ENCODE results near the gene MTR. TPM values are rescaled to one million over a fixed set of nuclear protein-coding genes. Genes with fewer than 3 reads are reported as not detected.

The MTR gene
- total RNA-seq, 1 experiment from 2014 or later: 14.2 TPM

GRCh38 chr1:236925386-236925785 is 130.3 kb downstream of the MTR start:
- Histone ChIP-seq H2AFZ (ENCODE audit: low read length) (no peak overlapping the region), H3F3A (ENCODE audit: low read length, unreplicated experiment) (no peaks in the 10 kb centered on the region), H3K4me1 (ENCODE audit: insufficient read depth, low read length) (no peaks in the 10 kb centered on the region), H3K9ac (ENCODE audit: low read length) (no peak overlapping the region), H4K20me1 (ENCODE audit: low read length) (no peaks in the 10 kb centered on the region), H3K4me2 (ENCODE audit: low read length) (no peak overlapping the region), H3K27me3 (ENCODE audit: low read length) (peaks cover 17% of the 10 kb centered on the region; the same call in 1 of the 2 replicates), H3K4me3 (ENCODE audit: low read length) (no peak overlapping the region), H3K27ac (ENCODE audit: low read length) (no peak overlapping the region), H3K9me3 (ENCODE audit: low read length) (no peaks in the 10 kb centered on the region), H3K36me3 (ENCODE audit: low read depth, low read length) (no peaks in the 10 kb centered on the region), H3K79me2 (ENCODE audit: low read length) (no peaks in the 10 kb centered on the region), H3K9me2 (replicated peaks; ENCODE audit: low read length) (no peaks in the 10 kb centered on the region)
- no TSS peak for BruUV-seq (replicated peaks)
- DNase-seq (no peak), ATAC-seq (no peak)
- TF ChIP-seq EZH2 (IDR thresholded peaks at IDR 0.05; ENCODE audit: low read length, unreplicated experiment) (no peak), CTCF (conservative IDR thresholded peaks at IDR 0.05; ENCODE audit: low read depth, low read length) (no peak), EZH2phosphoT487 (IDR thresholded peaks at IDR 0.05; ENCODE audit: borderline replicate concordance, low read length) (no peak)
- intact Hi-C loops (cut with micrococcal nuclease): no loop called here
- ChIA-PET POLR2A (ENCODE audit: unreplicated experiment) (no interaction called here), CTCF (no interaction called here)

- Histone ChIP-seq H3K79me2 (ENCODE audit: low read length) (no peaks in the 10 kb centered on the region), H3K4me2 (ENCODE audit: low read length) (no peak overlapping the region), H3K36me3 (ENCODE audit: low read depth, low read length) (no peaks in the 10 kb centered on the region), H3K4me1 (ENCODE audit: insufficient read depth, low read length) (no peaks in the 10 kb centered on the region), H3K27me3 (ENCODE audit: low read length) (peaks cover 11% of the 10 kb centered on the region; the same call in 1 of the 2 replicates), H3K27ac (ENCODE audit: low read length) (no peak overlapping the region), H3K9ac (ENCODE audit: low read length) (no peak overlapping the region), H3K9me3 (ENCODE audit: low read length) (no peaks in the 10 kb centered on the region), H3F3A (ENCODE audit: low read length, unreplicated experiment) (no peaks in the 10 kb centered on the region), H4K20me1 (ENCODE audit: low read length) (no peaks in the 10 kb centered on the region), H3K4me3 (ENCODE audit: low read length) (no peak overlapping the region), H2AFZ (ENCODE audit: low read length) (no peak overlapping the region), H3K9me2 (replicated peaks; ENCODE audit: low read length) (no peaks in the 10 kb centered on the region)
- BruUV-seq (replicated peaks): no TSS peak
- DNase-seq (no peak), ATAC-seq (no peak)
- intact Hi-C loops (cut with micrococcal nuclease): no loop called here
- ChIA-PET POLR2A (ENCODE audit: unreplicated experiment) (no interaction called here), CTCF (no interaction called here)
- TF ChIP-seq EZH2phosphoT487 (IDR thresholded peaks at IDR 0.05; ENCODE audit: borderline replicate concordance, low read length) (no peak), EZH2 (IDR thresholded peaks at IDR 0.05; ENCODE audit: low read length, unreplicated experiment) (no peak), CTCF (conservative IDR thresholded peaks at IDR 0.05; ENCODE audit: low read depth, low read length) (no peak)
Measured at GRCh38 chr1:236930503-236930902, 135.4 kb downstream of the MTR start.

GRCh38 chr1:236938760-236939159 is 143.7 kb downstream of the MTR start:
- POLR2A ChIA-PET (ENCODE audit: unreplicated experiment): no interaction called here
- CTCF ChIA-PET: no interaction called here
- ATAC-seq: no peak

More at GRCh38 chr1:236938760-236939159, 143.7 kb downstream of the MTR start:
- intact Hi-C loops (cut with micrococcal nuclease): no loop called here
- H3K4me2 ChIP-seq (ENCODE audit: low read length): no peak overlapping the region
- H3K27me3 ChIP-seq (ENCODE audit: low read length): peaks cover 12% of the 10 kb centered on the region; the same call in 1 of the 2 replicates
- H3K4me3 ChIP-seq (ENCODE audit: low read length): no peak overlapping the region
- H3K9me2 ChIP-seq (replicated peaks; ENCODE audit: low read length): no peaks in the 10 kb centered on the region
- H3K9ac ChIP-seq (ENCODE audit: low read length): no peak overlapping the region
- H3K4me1 ChIP-seq (ENCODE audit: insufficient read depth, low read length): no peaks in the 10 kb centered on the region
- no peaks in the 10 kb centered on the region for H3K36me3 ChIP-seq (ENCODE audit: low read depth, low read length)
- BruUV-seq (replicated peaks): no TSS peak
- H3F3A ChIP-seq (ENCODE audit: low read length, unreplicated experiment): no peaks in the 10 kb centered on the region
- no peak overlapping the region for H2AFZ ChIP-seq (ENCODE audit: low read length)
- no peak for DNase-seq
- H3K9me3 ChIP-seq (ENCODE audit: low read length): no peaks in the 10 kb centered on the region
- no peak for TF ChIP-seq EZH2phosphoT487 (IDR thresholded peaks at IDR 0.05; ENCODE audit: borderline replicate concordance, low read length)
- TF ChIP-seq EZH2 (IDR thresholded peaks at IDR 0.05; ENCODE audit: low read length, unreplicated experiment): no peak
- TF ChIP-seq CTCF (conservative IDR thresholded peaks at IDR 0.05; ENCODE audit: low read depth, low read length): no peak
- no peaks in the 10 kb centered on the region for H3K79me2 ChIP-seq (ENCODE audit: low read length)
- H4K20me1 ChIP-seq (ENCODE audit: low read length): no peaks in the 10 kb centered on the region
- H3K27ac ChIP-seq (ENCODE audit: low read length): no peak overlapping the region
